PC-9 (cell line): Measurements from ENCODE around the gene ZNF599.

ENCODE experiments used
- CTCF ChIP-seq: fragments of 200-600 bp; sonication (generic); conservative IDR thresholded peaks from 2 replicates; pipeline ENCODE4 v1.6.1; 2017; ENCODE audit warnings: mixed run types, antibody characterized with exemption, mild to moderate bottlenecking, moderate library complexity
- EZH2 ChIP-seq: fragments of 200-600 bp; sonication (generic); IDR thresholded peaks from 2 replicates; pipeline ENCODE4 v1.8.0; 2017; ENCODE audit warnings: antibody characterized with exemption, low read depth

GRCh38 chr19:34779652-34780051 lies 6.6 kb upstream of the ZNF599 start:
- TF ChIP-seq CTCF (no peak), EZH2 (no peak)
